Stimulated activated CD4-positive, alpha-beta T cell treated with anti-CD3 and anti-CD28 coated beads, Interleukin-12 subunit alpha, Interleukin-12 subunit beta, amount 100 ng/mL, for 48 hours (primary cell): ENCODE results near the gene THSD7A.
"Not testable (repeated sequence)": the region's sequence is repeated elsewhere in the genome, so short reads cannot be mapped to it uniquely, and the experiment has no call there.

Experiments
- DNase-seq, 3 donors: peaks; one replicate each; pipeline ENCODE4 v3.0.0-alpha.2; 2020; ENCODE audit warnings: low read depth in 2 of 3, low spot score in 1 of 3

The THSD7A gene

DNA sequence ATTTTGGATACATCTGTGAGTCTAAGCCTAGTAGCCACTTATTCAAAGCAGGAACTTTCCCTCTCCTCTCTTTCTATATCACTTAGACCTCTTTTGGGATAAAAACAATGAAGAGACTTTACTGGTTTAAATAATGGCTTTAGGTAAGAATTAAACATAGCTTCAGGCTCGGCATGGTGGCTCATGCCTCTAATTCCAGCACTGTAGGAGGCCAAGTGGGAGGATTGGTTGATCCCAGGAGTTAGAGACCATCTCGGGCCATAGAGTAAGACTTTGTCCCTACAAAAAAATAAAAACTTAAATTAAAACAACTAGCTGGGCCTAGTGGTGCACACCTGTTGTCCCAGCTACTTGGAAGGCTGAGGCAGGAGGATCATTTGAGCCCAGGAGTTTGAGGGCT is 304.3 kb downstream of the THSD7A start:
- DNase-seq = no peak

DNA sequence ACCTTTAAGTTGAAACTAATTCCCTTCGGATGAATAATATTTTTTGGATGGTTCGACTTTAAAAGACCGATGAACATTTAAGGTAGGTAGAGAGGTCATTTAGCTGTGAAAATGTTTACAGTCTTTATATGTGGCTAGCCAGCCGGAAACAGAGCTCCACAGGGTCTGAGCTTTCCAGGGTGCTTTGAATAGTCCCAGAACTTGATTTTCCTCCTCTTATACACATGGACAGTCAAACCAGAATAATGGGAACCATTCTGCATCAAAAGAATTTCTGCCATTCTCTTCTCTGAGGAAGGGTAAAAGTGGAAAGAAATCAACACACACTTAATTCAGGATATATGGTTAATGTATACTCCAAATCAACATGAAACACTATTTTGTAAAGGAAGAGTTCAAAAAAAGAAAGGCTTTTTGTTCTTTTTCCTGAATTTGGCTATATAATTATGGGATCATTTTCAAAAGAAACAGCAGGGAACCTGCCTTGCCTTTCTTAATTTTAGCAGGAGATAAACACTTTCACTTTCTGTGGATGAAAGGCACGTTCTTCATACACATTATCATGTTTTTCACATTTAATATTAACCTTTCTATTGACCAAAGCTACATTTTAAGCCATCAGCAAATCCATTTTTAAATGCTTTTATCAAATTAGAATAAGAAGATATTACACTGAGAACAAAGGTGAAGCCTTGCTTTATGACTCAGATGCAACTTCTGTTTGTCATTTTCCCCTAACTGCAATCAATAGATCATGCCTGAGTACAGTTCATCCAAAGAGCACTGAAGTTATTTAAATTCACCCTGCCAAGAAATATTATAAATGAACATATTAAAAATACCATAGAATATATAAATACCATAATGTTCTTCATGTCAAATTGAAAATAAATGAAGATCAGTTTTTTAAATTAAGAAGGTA is 307.3 kb downstream of the THSD7A start:
- DNase-seq = no peak

DNA sequence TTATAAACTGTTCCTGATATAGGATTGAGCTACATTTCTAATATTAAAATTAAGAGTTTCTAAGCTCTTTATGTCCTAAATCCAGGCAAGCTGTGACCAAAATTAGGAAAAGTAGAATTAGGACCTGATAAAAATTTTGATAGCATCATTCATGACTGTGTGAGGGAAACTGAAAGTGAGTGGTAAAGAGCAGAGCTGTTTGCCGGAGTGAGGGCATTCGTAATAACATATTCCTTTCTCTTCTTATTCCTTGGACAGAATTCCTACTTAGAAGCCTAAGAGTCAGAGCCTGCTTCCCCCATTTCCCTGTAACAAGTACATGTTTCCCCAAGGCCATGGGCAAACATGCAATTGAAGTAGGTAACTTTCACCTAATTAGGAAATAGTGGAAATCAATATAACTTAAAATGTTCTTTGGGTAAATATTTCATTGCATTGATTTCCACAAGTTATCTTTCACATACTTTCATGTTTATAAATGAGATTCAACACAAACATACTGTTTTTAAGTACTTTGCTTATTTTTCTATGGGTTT is 310.0 kb downstream of the THSD7A start:
- not testable (repeated sequence) for DNase-seq

DNA sequence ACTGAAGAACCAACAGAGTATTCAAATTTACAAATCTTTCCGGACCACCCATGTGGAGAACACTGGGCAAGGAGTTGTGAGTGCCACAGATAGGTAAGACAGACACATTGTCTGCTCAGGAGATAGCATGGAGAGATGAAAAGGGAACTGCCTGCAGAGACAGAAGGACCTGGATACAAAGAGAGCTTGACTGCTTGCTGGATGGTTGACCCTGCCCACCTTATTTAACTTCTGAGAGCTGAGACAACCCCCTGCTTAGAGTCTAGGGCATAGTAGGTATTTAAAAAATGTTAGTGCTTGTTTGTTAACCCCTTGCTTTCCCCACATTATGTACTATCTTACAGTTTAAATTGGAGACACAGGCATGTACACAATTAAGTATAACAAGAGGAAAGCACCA is 314.1 kb downstream of the THSD7A start:
- DNase-seq = no peak

DNA sequence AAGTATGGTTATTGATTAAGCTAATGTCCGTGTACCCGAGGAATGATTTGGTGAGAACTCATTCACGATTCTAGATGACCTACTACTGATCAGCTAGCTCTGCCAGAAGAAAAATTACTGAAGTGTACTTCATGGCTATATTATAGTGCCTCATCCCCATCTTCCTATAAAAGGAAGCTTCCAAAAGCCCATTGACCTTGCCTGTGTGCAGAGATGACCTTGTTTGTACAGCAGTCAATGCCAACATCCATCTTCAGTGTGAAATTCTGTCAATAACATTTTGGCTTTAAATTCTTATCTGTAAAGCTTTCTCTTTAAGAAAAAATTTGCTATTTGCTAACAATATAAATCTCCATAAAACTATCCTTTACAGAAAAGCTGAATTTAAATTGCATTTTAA is 315.7 kb downstream of the THSD7A start:
- no peak for DNase-seq

DNA sequence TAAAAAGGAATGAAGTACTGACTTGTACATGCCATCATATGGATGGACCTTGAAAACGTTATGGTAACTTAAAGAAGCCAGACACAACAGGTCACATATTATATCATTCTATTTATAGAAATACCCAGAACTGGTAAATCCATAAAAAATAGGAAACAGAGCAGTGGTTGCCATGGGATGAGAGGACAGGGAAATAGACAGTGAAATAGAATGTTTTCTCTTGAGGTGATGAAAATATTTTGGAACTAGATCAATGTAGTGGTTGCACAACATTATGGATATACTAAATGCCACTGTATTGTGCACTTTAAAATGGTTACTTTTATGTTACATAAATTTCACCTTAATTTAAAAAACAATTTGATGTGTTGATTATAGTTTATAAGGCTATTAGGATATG is 318.5 kb downstream of the THSD7A start:
- no peak for DNase-seq

DNA sequence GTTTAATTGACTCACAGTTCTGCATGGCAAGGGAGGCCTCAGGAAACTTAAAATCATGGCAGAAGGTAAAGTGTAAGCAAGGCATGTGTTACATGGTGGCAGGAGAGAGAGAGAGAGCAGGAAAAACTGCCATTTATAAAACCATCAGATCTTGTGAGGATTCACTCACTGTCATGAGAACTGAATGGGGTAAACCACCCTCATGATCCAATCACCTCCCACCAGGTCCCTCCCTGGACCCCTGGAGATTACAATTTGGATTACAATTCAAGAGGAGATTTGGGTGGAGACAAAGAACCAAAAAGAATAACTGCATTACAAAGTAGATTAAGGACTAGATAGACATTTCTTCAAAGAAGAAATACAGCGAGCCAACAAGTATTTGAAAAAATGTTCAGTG is 324.1 kb downstream of the THSD7A start:
- no peak for DNase-seq

DNA sequence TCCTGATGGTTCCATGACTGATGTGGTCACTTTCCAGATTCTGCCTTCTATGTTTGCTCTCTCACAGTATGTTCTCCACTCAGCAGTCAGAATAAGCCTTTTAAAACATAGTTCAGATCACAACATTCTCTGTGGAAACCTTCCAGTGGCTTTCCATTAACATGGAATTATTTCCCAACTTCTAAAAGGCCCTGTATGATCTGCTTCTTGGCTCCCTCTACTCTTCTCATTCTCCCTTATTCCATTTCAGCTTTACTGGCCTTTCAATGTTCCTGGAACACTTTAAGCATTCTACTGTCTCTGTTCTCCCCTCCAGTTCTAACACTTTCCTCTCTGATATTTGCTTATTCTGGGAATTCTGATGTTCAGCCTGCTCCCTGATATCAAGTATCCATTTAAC is 325.6 kb downstream of the THSD7A start:
- no peak for DNase-seq

DNA sequence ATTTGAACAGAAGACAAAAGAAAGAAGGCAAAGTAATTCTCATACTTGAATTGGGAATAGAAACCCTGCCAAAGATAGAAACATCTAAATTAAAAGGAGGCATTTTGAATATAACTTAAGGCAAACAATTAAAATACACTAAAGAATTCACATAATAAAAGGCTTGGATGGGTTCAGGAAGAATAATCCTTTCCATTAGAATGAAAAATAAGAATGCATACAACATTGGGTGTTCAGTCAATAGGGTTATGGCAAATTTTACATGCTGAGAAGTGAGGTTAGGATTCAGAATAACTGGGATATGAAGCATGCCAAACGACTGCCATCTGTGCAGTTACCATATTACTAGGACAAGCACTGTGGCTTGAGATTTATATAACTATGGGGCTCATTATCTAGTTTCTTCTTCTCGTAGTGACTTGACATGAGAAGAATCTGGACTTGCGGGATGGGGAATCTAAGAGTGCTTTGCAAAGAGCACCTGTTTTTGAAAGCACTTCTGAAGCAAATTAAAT is 326.5 kb downstream of the THSD7A start:
- no peak for DNase-seq

DNA sequence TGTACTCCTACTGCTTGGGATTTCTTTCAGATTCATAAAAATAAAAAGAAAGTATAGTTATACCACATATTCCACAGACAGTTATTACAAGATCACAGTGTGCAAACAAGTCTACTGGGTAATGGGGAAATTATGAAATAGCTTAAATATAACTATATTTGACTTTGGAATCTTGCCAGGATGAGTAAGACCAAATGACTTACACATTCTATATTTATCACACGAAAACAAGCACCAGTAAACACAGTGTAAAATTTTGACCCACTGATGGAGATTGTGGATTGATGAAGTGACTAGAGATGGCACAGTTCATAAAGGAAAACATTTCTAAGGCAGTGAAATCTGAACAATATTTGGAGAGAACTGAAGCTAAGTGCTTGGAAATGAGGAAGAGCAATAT is 339.7 kb downstream of the THSD7A start:
- DNase-seq = no peak

DNA sequence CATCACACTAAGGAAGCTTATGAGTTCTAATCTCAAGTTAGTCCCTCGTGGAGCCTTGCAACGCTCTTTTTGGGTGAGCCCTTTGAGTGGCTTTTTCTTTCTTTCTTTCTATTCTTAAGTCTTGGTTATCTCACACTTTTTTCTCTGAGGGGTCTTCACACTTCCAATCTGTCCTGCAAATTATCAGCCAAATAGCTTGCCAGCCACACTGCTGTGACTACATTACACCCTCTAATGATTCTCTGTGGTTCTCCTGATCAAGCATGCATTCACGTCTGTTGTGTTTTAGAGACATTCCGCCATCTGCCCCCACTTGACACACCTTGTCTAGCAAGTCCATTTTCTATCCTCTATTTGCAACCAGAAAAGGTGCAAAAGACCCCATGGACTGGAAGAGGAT is 340.2 kb downstream of the THSD7A start:
- no peak for DNase-seq

DNA sequence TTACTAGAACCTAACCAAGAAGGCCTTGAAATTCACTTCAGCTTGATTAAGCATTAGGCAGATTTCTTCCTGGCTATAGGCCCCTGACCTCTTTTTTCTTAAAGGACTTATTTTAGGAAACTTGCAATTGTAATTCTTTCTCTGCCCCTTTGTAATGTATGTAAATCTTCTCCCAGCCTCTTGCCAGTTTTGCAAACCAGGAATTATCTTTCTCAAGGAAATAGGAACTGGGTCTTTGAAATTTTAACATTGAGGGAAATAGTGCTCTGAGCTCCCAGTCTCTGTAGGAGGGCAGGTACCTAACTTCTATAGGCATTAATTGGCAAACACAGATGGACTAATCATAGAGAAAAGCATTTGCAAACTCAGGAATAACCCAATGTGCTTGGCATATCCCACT is 342.7 kb downstream of the THSD7A start:
- no peak for DNase-seq

DNA sequence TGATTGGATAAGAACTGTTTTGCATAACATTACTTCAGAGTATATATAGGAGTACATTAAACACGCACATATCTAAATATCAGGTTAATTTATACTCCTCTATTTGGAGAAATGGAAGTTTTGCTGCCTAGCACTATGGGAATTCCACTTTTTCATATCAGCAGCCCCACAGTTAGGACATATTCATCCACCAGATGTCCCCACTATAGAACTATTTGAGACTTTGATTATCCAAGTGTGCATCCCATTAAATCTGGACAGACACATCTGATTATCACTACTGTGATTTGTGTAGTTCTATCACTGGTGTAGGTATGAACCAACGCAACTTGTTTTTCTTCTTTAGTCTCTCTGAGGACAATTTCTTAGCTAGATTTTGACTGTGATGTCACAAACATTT is 345.7 kb downstream of the THSD7A start:
- DNase-seq = no peak

DNA sequence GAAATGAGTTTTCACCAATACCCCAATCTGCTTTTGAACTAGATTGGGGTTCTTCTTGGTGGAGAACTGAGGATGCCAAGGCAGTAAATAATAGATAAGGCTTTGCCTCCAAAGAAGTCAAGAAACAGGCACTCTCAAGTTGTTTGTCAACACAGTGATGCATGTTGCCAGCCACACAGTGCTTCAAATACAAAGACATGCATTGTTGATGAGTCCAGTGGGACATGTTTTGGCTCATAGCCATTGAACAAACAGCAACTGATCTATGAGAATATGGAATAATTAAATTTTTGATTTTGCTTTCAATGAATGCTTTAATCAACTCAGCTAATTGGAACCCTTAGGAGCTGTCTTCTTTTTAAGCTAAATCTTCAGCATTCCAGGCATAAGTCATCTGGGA is 346.4 kb downstream of the THSD7A start:
- no peak for DNase-seq

DNA sequence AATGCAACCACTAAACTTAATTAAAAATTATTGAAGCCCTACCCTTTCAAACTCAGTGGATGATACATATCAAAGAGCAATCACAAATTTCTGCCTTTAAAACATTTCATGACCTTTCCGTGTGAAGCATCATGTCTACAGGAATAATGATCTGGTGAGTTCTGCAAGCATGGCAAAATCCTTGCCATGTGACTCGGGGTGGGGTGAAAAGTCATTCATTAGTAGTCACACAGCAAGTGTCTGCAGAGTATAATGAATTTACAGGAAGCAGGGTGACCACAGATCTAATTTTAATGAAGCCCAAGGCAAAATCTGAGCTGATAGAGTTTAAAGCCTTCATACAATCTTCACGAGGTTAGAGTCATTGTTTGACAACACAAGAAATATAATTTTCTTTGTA is 351.9 kb downstream of the THSD7A start:
- no peak for DNase-seq

DNA sequence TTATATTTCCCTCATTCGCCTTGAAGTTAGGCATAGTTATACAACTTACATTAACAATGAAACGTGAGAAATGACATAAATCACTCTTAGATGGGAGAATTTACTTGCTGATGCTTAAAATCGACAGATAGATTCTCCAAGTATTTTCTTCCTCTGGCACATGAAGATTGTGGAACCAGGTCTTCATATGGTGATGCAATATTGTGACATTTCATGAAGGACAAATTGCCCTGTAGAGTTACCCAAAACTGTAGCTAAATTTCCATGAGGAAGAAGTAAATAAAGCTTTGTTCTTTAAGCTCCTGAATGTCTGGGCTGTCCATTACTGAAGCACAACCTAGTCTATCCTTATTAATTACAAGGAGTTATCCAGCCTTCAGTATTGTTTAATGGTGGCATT is 353.1 kb downstream of the THSD7A start:
- no peak for DNase-seq

DNA sequence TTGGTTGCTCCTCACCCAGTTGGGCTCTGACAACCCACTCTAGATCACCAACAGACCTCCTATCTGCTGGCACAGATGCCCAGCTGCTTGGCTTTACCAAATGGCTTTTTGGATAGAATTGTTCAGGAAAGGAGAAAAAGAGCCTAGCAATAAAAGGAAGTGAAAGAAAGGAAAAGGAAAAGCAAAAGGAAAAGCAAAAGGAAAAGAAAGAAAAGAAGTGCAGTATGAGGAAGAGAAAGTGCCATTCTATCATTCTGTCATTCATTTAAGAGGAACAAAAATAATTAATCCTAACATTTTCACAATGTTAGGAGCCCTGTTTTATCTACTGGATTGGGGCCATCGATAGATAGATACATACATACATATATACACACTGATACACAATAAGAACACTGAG is 353.6 kb downstream of the THSD7A start:
- DNase-seq = no peak

DNA sequence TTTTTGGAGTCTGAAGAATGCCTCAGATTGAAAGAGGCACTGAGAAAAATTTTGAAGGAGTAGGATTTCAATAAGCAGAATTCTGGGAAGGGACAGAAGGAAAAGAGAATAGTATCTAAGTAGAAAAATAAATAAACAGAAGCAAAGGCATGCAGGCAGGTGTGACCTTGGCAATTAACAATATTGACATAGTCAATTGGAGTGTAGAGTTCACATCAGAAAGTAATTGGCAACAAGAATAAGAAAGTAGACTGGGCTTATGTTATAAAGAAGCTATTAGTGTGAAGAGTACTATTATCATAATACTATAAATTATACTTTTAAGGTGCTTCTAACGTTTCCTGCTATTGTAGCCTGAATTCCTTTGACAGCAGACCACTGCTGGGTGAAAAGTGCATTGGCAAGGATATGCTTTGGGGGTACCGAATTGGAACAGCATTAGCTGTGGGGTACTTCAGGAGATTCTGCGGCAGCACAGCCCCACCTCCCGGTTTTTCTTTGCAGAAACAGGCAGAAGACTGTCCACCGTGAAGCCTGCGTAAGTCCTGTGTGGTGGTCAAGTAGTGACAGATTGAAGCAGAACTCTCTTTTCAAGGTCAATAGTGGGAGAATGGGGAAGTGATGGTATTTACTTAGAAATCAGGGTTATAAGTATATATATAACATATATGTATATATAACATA is 357.0 kb downstream of the THSD7A start:
- DNase-seq = no peak

DNA sequence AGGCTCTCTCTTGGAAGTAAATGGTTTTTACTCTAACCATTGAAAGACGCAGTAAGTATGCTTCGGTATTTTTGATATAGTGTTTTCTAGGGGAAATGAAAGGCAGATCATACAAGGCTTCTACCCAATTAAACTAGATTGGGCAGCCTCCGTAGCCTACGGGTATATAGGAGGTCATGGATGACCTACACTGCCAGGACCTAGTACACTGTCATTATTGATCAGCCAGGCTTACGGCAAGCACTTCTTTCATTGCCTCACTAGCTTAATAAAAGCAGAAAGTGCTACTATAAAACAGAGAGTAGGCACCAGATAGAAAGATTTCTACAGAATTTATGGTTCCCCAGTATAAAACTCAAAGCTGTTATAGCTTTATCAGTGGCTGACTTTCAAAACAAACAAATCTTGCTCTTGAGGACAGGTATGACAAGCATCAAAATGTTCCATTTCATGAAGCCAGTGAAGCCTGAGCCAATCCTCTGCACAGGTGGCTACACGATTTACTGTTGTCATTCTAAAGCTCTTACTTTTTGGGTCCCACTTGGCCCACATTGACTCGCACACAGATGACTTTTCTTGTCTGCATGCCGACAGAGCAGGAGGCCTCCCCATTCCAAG is 358.1 kb downstream of the THSD7A start:
- DNase-seq = no peak

DNA sequence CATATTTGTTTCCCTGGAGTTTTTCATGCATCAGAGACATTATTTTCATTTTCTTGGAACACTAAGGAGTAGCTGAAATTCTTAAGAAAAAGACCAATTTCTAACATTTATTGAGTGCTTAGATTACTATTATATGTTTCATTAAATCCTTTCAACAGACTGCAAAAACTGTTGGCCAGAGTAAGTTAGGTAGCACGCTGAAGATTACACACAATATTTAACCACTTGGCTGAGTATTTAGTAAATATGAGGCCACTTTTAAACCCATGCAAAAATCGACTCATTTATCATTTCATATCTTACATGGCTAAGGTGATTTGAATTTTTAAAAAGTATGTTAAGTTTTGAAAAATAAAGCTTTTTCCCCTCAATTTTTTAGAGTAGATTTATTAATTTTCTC is 358.8 kb downstream of the THSD7A start:
- DNase-seq = no peak

DNA sequence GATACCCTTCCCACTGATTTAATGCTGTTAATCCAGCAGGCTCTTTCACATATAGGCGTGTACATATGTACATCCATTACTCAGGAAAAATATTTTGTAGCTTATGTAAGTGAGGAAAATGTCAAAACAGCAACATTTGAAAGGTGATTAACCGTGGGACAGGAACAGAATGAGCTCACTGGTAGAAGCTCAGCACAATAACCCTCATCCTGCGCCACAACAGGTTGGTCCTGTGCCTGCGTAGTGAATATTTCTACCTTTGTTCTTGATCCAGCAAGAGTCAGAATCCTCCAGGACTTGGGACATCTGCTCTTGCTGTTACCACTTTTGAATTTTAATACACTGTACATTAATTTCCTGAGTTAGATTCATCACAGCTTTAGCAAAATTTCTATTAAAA is 359.4 kb downstream of the THSD7A start:
- no peak for DNase-seq

DNA sequence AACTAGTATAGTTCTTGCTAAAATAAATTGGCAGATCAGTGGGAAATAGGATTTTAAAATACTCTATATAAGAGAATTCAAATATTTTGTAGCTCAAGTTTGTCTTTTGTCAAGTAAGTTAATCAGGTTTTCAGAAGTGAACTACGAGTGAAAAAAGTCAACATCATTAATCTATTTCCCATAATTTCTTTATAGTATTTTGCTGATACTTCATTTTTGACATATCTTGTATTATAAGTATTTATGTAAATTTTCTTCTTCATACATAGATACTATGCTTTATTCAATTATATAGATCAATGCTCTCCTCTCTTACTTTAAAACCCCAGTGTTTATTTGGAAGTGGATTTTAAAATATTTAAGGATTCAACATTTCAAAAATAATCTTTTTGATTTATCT is 360.7 kb downstream of the THSD7A start:
- DNase-seq = no peak
